HepG2 (cell line): ENCODE data around the gene CTSA. TPM values are rescaled to one million over a fixed set of nuclear protein-coding genes. Genes with fewer than 3 reads are reported as not detected.

Source experiments
- ARID4A ChIP-seq: sonication (generic); formaldehyde crosslinking; IDR thresholded peaks from 2 replicates; pipeline ENCODE4 v1.5.0; 2020; ENCODE audit warnings: mild to moderate bottlenecking, missing genetic modification reagents, borderline replicate concordance
- CREB1 ChIP-seq, 2 experiments: fragments of 450-650 bp in 1 of 2; IDR thresholded peaks; 2 replicates each; pipeline ENCODE4 v1.6.1; 2016 to 2017; ENCODE audit warnings: control low read depth in 1 of 2, mild to moderate bottlenecking in 1 of 2, missing compliant biosample characterization in 1 of 2, missing genetic modification characterization in 1 of 2
- CREM ChIP-seq, 2 experiments: sonication (generic) in 1 of 2; formaldehyde crosslinking in 1 of 2; IDR thresholded peaks; 2 replicates each; pipeline versions ENCODE4 v1.4.0 to v1.6.1; 2016 to 2020; ENCODE audit warnings: antibody characterized with exemption in 1 of 2, mild to moderate bottlenecking in 1 of 2, missing genetic modification reagents in 1 of 2
- FOSL2 ChIP-seq: sonication (generic); formaldehyde crosslinking; IDR thresholded peaks from 2 replicates; pipeline ENCODE4 v1.4.0; 2020; ENCODE audit warnings: missing genetic modification reagents
- FOXA3 ChIP-seq: IDR thresholded peaks from 2 replicates; pipeline ENCODE4 v1.6.1; 2016; ENCODE audit warnings: missing genetic modification reagents, missing compliant biosample characterization
- FOXC1 ChIP-seq: sonication (generic); formaldehyde crosslinking; IDR thresholded peaks from 2 replicates; pipeline ENCODE4 v1.8.0; 2022; ENCODE audit warnings: mild to moderate bottlenecking, missing genetic modification reagents, borderline replicate concordance
- GABPB1 ChIP-seq: IDR thresholded peaks from 2 replicates; pipeline ENCODE4 v1.6.1; 2016; ENCODE audit warnings: mild to moderate bottlenecking, missing genetic modification reagents, moderate library complexity, missing compliant biosample characterization
- KDM2A ChIP-seq: sonication (generic); formaldehyde crosslinking; IDR thresholded peaks from 2 replicates; pipeline ENCODE4 v1.4.0; 2020; ENCODE audit warnings: low read depth, missing genetic modification reagents, borderline replicate concordance
- KLF16 ChIP-seq, 2 experiments: sonication (generic) in 1 of 2; formaldehyde crosslinking in 1 of 2; IDR thresholded peaks; 2 replicates each; pipeline versions ENCODE4 v1.6.1 to v1.8.0; 2016 to 2023; ENCODE audit warnings: missing genetic modification reagents in 2 of 2, missing compliant biosample characterization in 1 of 2
- PCBP2 ChIP-seq: fragments of 200-400 bp; formaldehyde crosslinking; optimal IDR thresholded peaks from 2 replicates; pipeline ENCODE3; 2018; ENCODE audit warnings: low read length, low read depth; ENCODE audit not compliant: poor library complexity, severe bottlenecking
- SIN3B ChIP-seq: fragments of 150-350 bp; IDR thresholded peaks from 2 replicates; pipeline ENCODE4 v1.6.1; 2014; ENCODE audit warnings: low read length
- SNAI1 ChIP-seq: sonication (generic); formaldehyde crosslinking; IDR thresholded peaks from 2 replicates; pipeline ENCODE4 v1.5.0; 2020; ENCODE audit warnings: mild to moderate bottlenecking, missing genetic modification reagents, borderline replicate concordance
- SP4 ChIP-seq: sonication (generic); formaldehyde crosslinking; IDR thresholded peaks from 2 replicates; pipeline ENCODE4 v1.8.1; 2023; ENCODE audit warnings: mild to moderate bottlenecking, missing genetic modification reagents
- SRY ChIP-seq: sonication (generic); formaldehyde crosslinking; IDR thresholded peaks from 2 replicates; pipeline ENCODE4 v1.8.0; 2022; ENCODE audit warnings: mild to moderate bottlenecking, missing genetic modification reagents
- ZNF3 ChIP-seq: IDR thresholded peaks from 2 replicates; pipeline ENCODE4 v1.7.0; 2017; ENCODE audit warnings: inconsistent platforms
- ZNF367 ChIP-seq: sonication (generic); formaldehyde crosslinking; IDR thresholded peaks from 2 replicates; pipeline ENCODE4 v1.4.0; 2020; ENCODE audit warnings: missing genetic modification reagents, borderline replicate concordance
- ZNF776 ChIP-seq: sonication (generic); formaldehyde crosslinking; IDR thresholded peaks from 2 replicates; pipeline ENCODE4 v1.4.0; 2020; ENCODE audit warnings: mild to moderate bottlenecking, missing genetic modification reagents
- ZNF879 ChIP-seq: sonication (generic); formaldehyde crosslinking; IDR thresholded peaks from 2 replicates; pipeline ENCODE4 v1.8.1; 2023; ENCODE audit warnings: missing genetic modification reagents
- polyA plus RNA-seq, 8 experiments: library from polyadenylated mRNA; depleted of rRNA in 3 of 8; stranded (reverse) in 7 of 8; unstranded in 1 of 8; fragments of >200 nt; fragmentation: Illumina TruSeq in 4 of 8; extraction: Trizol in 4 of 8; gene quantifications; 2 replicates each; pipeline versions ENCODE4 v1.2.1 to v1.2.3, GENCODE V29; 2011 to 2016; ENCODE audit warnings: low read depth in 4 of 8, missing spikeins in 1 of 8, mixed read lengths in 1 of 8; ENCODE audit not compliant: insufficient read depth in 1 of 8
- total RNA-seq, 5 experiments: library from RNA; depleted of rRNA; stranded (reverse); fragments of >200 nt; fragmentation: Illumina TruSeq; extraction: Trizol; gene quantifications; 2 replicates each; pipeline ENCODE4 v1.2.3, GENCODE V29; 2016; ENCODE audit warnings: low read depth in 1 of 5
- TF ChIP-seq, protein P1 (sequence below): sonication (generic); formaldehyde crosslinking; IDR thresholded peaks from 2 replicates; pipeline ENCODE4 v1.4.0; 2020; ENCODE audit warnings: missing genetic modification reagents
- TF ChIP-seq, protein P2 (sequence below): sonication (generic); formaldehyde crosslinking; IDR thresholded peaks from 2 replicates; pipeline ENCODE4 v1.4.0; 2020; ENCODE audit warnings: mild to moderate bottlenecking, missing genetic modification reagents

CTSA gene
- total and polyA plus RNA-seq, 2 of the 13 experiments (the other 11 are each of a cell fraction or from before 2014, with no cell fraction given) = 202 to 231 TPM

GRCh38 chr20:45947110-45947866 lies 56.2 kb downstream of the CTSA start (continued):
- TF ChIP-seq PCBP2 (no peak), ZNF776 (CRISPR knock-in tag) (no peak), KDM2A (CRISPR knock-in tag) (no peak), ARID4A (CRISPR knock-in tag) (no peak), FOXC1 (no peak), FOSL2 (no peak), FOXA3 (no peak), CREM (IDR thresholded peaks at IDR 0.05) (no peak), CREM (CRISPR knock-in tag; IDR thresholded peaks at IDR 0.05) (0 out of 2 replicates have a peak, but pooled peaks have one; percentile 9), ZNF367 (CRISPR knock-in tag) (no peak), GABPB1 (CRISPR knock-in tag) (no peak; the same call in 1 of the 2 replicates), ZNF879 (CRISPR knock-in tag) (no peak), SP4 (no peak; the same call in 1 of the 2 replicates), SNAI1 (CRISPR knock-in tag) (no peak), SRY (CRISPR knock-in tag) (no peak), CREB1 (IDR thresholded peaks at IDR 0.05) (no peak), CREB1 (CRISPR knock-in tag; IDR thresholded peaks at IDR 0.05) (no peak), SIN3B (no peak), KLF16 (CRISPR knock-in tag; IDR thresholded peaks at IDR 0.05) (no peak), ZNF3 (CRISPR knock-in tag) (no peak)
- TF ChIP-seq, protein P1, sequence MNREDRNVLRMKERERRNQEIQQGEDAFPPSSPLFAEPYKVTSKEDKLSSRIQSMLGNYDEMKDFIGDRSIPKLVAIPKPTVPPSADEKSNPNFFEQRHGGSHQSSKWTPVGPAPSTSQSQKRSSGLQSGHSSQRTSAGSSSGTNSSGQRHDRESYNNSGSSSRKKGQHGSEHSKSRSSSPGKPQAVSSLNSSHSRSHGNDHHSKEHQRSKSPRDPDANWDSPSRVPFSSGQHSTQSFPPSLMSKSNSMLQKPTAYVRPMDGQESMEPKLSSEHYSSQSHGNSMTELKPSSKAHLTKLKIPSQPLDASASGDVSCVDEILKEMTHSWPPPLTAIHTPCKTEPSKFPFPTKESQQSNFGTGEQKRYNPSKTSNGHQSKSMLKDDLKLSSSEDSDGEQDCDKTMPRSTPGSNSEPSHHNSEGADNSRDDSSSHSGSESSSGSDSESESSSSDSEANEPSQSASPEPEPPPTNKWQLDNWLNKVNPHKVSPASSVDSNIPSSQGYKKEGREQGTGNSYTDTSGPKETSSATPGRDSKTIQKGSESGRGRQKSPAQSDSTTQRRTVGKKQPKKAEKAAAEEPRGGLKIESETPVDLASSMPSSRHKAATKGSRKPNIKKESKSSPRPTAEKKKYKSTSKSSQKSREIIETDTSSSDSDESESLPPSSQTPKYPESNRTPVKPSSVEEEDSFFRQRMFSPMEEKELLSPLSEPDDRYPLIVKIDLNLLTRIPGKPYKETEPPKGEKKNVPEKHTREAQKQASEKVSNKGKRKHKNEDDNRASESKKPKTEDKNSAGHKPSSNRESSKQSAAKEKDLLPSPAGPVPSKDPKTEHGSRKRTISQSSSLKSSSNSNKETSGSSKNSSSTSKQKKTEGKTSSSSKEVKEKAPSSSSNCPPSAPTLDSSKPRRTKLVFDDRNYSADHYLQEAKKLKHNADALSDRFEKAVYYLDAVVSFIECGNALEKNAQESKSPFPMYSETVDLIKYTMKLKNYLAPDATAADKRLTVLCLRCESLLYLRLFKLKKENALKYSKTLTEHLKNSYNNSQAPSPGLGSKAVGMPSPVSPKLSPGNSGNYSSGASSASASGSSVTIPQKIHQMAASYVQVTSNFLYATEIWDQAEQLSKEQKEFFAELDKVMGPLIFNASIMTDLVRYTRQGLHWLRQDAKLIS (CRISPR knock-in tag) = no peak
- TF ChIP-seq, protein P2, sequence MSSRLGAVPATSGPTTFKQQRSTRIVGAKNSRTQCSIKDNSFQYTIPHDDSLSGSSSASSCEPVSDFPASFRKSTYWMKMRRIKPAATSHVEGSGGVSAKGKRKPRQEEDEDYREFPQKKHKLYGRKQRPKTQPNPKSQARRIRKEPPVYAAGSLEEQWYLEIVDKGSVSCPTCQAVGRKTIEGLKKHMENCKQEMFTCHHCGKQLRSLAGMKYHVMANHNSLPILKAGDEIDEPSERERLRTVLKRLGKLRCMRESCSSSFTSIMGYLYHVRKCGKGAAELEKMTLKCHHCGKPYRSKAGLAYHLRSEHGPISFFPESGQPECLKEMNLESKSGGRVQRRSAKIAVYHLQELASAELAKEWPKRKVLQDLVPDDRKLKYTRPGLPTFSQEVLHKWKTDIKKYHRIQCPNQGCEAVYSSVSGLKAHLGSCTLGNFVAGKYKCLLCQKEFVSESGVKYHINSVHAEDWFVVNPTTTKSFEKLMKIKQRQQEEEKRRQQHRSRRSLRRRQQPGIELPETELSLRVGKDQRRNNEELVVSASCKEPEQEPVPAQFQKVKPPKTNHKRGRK = peak; percentile 56; the same call in 1 of the 2 replicates
